Measurements from ENCODE around the gene CTNNA1. TPM values are rescaled to one million over a fixed set of nuclear protein-coding genes. Genes with fewer than 3 reads are reported as not detected.

Gene CTNNA1
- total RNA-seq, 1 donor from 2014 or later: 397 TPM

DNA sequence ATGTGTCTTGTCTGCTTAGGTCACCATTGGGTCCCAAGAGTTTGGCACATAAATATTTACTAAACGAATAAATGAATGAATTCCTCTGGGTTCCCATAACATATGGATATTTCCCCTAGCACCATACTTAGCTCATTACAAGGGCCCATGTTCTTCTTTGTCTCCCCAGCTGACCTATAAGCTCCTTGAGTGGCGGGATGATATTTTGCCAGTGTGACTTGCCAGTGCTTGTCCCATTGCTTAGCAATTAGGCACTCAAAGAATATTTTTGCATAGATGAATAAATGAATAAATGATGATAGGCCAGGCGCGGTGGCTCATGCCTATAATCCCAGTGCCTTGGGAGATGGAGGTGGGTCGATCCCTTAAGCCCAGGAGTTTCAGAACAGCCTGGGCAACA, 16.9 kb upstream of the CTNNA1 start:
- TF ChIP-seq, protein P1, sequence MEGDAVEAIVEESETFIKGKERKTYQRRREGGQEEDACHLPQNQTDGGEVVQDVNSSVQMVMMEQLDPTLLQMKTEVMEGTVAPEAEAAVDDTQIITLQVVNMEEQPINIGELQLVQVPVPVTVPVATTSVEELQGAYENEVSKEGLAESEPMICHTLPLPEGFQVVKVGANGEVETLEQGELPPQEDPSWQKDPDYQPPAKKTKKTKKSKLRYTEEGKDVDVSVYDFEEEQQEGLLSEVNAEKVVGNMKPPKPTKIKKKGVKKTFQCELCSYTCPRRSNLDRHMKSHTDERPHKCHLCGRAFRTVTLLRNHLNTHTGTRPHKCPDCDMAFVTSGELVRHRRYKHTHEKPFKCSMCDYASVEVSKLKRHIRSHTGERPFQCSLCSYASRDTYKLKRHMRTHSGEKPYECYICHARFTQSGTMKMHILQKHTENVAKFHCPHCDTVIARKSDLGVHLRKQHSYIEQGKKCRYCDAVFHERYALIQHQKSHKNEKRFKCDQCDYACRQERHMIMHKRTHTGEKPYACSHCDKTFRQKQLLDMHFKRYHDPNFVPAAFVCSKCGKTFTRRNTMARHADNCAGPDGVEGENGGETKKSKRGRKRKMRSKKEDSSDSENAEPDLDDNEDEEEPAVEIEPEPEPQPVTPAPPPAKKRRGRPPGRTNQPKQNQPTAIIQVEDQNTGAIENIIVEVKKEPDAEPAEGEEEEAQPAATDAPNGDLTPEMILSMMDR (IDR thresholded peaks at IDR 0.05; ENCODE audit: insufficient read depth, low read length, poor library complexity, severe bottlenecking): no peak
- H3K36me3 ChIP-seq (ENCODE audit: control insufficient read depth, insufficient read depth, low read length): no peaks in the 10 kb centered on the region

DNA sequence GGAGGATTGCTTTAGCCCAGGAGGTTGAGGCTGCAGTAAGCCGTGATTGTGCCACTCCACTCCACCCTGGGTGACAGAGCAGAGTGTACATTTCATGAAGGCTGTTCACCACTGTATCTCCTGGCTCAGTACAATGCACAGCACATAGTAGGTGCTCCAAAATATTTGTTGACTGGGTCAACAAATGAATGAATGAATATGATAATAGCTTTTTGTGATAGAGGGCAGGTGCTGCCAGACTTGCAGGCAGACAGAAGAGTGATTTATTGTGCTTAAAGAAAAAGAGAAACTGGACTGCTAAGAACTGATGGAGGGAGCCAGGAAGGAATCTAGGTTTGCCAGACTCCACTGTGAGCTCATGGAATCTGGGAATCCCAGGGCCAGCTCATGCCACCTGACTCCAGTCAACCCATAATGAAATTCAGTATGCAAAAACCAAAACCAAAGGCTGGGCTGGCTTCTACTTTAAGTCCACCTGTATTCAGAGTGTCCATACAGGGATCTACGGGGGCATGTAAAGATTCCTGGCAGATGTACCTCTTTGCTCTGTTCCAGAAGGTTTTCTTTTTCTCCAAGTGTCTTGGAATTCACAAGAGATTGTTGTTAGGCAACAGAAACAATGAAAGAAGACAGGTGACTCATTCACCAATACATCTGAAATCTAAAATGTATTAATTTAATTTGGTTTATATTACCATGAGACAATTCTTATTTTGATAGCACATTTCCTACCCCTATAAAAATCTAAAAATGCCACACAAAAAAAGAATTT, 15.5 kb upstream of the CTNNA1 start:
- no peak for DNase-seq (ENCODE audit: low read depth)
- TF ChIP-seq, protein P1 (IDR thresholded peaks at IDR 0.05; ENCODE audit: insufficient read depth, low read length, poor library complexity, severe bottlenecking): no peak
- no peak overlapping the region for H3K4me3 ChIP-seq (ENCODE audit: low read depth, low read length)

More for the DNA sequence above, 16.9 kb upstream of the CTNNA1 start:
- no peak overlapping the region for H3K4me3 ChIP-seq (ENCODE audit: low read depth, low read length)
- H3K27me3 ChIP-seq (ENCODE audit: control insufficient read depth, insufficient read depth, low read length): no peaks in the 10 kb centered on the region
- DNase-seq (ENCODE audit: low read depth): no peak

DNA sequence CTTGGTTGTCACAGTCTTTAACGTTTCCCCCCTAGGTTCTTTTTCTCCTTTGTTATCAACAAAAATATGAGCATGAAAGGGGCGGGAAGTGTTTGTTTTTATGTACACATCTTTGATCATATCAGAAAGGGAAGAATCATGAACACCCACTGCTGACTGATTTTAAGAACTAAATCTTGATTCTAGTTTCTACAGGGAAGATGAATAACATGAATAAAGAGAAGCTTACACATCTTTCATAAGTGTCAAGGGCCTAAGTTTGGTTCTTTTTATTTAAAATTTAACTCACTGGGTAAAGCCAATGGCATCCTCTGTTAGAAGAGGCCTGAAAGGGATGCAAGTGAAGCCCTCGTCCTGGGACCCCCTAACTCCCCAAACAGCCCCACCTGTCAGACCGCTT, 14.8 kb upstream of the CTNNA1 start:
- no peak for DNase-seq (ENCODE audit: low read depth)
- TF ChIP-seq, protein P1 (IDR thresholded peaks at IDR 0.05; ENCODE audit: insufficient read depth, low read length, poor library complexity, severe bottlenecking): no peak
- H3K36me3 ChIP-seq (ENCODE audit: control insufficient read depth, insufficient read depth, low read length): no peaks in the 10 kb centered on the region
- no peak overlapping the region for H3K4me3 ChIP-seq (ENCODE audit: low read depth, low read length)
- H3K27me3 ChIP-seq (ENCODE audit: control insufficient read depth, insufficient read depth, low read length): no peaks in the 10 kb centered on the region

More for the DNA sequence above, 15.5 kb upstream of the CTNNA1 start:
- H3K27me3 ChIP-seq (ENCODE audit: control insufficient read depth, insufficient read depth, low read length): no peaks in the 10 kb centered on the region
- no peaks in the 10 kb centered on the region for H3K36me3 ChIP-seq (ENCODE audit: control insufficient read depth, insufficient read depth, low read length)

- Histone ChIP-seq H3K4me3 (ENCODE audit: low read depth, low read length) (no peak overlapping the region), H3K36me3 (ENCODE audit: control insufficient read depth, insufficient read depth, low read length) (no peaks in the 10 kb centered on the region), H3K27me3 (ENCODE audit: control insufficient read depth, insufficient read depth, low read length) (no peaks in the 10 kb centered on the region)
- no peak for DNase-seq (ENCODE audit: low read depth)
- TF ChIP-seq, protein P1 (IDR thresholded peaks at IDR 0.05; ENCODE audit: insufficient read depth, low read length, poor library complexity, severe bottlenecking): no peak
Measured at GRCh38 chr5:138739938-138740337, 13.3 kb upstream of the CTNNA1 start.

DNA sequence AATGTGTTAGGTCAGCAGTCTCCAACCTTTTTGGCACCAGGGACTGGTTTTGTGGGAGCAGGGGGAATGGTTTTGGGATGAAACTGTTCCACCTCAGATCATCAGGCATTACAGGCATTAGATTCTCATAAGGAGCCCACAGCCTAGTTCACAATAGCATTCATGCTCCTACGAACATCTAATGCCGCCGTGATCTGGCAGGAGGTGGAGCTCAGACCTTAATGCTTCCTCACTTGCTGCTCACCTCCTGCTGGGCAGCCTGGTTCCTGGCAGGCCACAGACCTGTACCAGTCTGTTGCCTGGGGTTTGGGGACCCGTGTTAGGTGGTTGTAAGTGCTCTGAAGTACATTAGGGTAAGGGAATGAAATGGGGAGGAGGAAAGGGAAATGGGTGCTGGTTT, 9.7 kb upstream of the CTNNA1 start:
- H3K27me3 ChIP-seq (ENCODE audit: control insufficient read depth, insufficient read depth, low read length): no peaks in the 10 kb centered on the region
- DNase-seq (ENCODE audit: low read depth): no peak
- TF ChIP-seq, protein P1 (IDR thresholded peaks at IDR 0.05; ENCODE audit: insufficient read depth, low read length, poor library complexity, severe bottlenecking): peak; percentile 3
- H3K4me3 ChIP-seq (ENCODE audit: low read depth, low read length): no peak overlapping the region
- no peaks in the 10 kb centered on the region for H3K36me3 ChIP-seq (ENCODE audit: control insufficient read depth, insufficient read depth, low read length)

DNA sequence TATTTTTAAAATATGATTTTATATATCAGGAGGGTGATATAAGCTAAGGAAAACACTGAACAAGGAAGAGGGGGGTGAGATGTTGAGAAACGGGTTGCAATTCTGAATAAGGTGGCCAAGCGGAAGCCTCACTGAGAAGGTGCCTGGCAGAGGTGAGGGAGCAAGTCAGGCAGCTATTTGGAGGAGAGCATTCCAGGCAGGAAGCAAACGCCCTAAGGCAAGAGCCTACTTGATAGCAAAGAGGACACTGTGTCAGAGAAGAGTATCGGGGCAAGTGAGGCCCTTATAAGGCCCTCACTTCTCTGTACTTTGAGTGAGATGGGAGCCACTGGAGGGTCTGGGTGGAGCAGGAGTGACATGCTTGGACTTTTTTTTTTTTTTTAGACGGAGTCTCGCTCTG, 8.0 kb upstream of the CTNNA1 start:
- DNase-seq (ENCODE audit: low read depth): no peak
- Histone ChIP-seq H3K36me3 (ENCODE audit: control insufficient read depth, insufficient read depth, low read length) (no peaks in the 10 kb centered on the region), H3K4me3 (ENCODE audit: low read depth, low read length) (no peak overlapping the region), H3K27me3 (ENCODE audit: control insufficient read depth, insufficient read depth, low read length) (no peaks in the 10 kb centered on the region)
- TF ChIP-seq, protein P1 (IDR thresholded peaks at IDR 0.05; ENCODE audit: insufficient read depth, low read length, poor library complexity, severe bottlenecking): no peak

Data from kidney epithelial cell (primary cell).